ENCODE results near the gene RGS16.
A peak's percentile ranks its signal among the peaks of the same experiment; 100 is the strongest.

Gene RGS16

DNA sequence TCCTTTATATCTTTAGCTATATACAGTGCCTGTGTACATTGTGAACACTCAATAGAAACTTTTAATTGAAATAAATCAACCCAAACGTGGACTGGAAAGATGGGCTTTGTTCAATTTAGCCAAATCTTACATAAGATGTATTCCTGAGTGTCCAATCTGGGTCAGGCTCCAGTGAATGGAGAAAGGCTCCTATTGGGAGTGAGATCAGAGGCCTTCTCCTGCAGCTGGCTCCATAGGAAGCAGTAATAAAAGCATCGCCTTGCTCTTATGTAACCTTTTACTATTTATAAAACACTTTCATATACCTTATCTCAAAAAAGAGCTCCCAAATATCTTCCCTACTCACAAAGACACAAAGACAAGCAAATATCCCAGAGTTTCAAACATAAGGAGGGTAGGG, 24.9 kb upstream of the RGS16 start:
- no peak for DNase-seq

GRCh38 chr1:182628657-182629056, 24.5 kb upstream of the RGS16 start:
- DNase-seq: no peak

DNA sequence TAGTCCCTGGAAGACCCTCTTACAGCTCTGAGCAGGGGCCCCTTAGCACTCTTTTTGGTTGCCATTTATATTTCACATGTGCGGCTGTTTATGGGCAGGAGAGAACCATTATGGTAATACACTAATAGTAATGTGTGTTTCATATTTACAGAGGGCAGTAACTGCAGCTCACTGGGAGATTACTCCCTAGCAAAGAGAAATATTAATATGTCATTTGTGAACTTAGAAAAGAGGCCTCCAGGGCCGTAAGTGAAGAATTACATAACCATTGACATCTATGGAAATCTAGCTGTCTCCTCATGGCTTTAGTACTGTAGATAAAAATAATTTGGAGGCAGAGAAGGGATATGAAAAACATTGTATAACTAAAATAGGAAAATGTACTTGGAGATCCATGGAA, 23.4 kb upstream of the RGS16 start:
- DNase-seq: no peak

GRCh38 chr1:182626527-182626926, 22.3 kb upstream of the RGS16 start:
- DNase-seq: no peak

DNA sequence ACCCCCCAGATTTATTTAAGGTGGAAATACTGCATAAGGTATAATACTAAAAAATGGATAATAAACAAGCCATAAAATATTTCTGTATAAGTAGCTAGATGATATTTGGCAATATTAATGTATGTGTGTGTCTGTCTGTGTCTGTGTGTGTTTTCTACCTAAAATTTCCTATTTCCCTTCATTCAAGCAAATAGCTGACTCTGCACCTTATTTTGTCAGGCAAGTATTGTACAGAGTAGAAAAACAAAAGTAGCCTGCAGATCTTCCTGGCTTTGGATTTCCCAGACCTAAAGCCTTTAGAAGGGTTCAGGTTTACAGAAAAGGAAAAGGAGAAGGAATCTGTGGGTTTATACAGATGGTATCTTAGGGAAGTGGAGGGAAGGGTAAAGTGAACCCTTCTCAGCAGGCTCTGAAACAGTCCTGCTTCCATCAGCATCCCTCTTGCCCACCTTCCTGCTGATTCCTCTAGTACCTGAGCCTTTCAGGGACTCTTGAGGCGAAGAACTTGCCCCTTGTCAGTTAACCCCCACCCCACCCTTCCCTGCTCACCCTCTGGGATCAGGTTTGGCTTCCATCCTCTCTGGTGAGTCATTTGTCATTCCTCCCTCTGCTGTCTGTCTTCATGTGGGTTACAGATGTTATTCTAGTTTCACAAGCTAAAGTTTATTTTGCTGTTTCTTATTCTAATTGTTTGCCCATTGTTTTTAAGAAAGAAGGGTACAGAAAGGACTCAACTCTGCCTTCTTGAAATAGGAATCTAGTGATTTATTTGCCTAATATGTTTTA, 21.7 kb upstream of the RGS16 start:
- DNase-seq: no peak

DNA sequence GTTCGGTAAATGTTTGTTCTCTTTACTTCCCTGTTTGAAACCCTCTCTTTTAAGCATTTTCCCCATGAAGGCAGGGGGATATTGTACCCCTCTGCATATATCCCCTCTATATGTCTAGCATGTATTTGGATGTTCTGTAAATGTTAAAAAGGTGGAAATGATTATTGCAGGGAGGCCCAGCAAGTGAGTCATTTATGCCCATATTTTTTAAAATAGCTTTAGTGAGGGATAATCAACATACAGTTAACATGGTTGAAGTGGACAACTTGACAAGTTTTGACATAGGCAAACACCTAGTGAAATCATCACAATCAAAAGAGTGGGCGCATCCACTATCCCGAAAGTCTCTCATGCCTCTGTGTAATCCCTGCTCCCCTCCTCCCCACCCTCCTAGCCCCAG, 20.8 kb upstream of the RGS16 start:
- no peak for DNase-seq

DNA sequence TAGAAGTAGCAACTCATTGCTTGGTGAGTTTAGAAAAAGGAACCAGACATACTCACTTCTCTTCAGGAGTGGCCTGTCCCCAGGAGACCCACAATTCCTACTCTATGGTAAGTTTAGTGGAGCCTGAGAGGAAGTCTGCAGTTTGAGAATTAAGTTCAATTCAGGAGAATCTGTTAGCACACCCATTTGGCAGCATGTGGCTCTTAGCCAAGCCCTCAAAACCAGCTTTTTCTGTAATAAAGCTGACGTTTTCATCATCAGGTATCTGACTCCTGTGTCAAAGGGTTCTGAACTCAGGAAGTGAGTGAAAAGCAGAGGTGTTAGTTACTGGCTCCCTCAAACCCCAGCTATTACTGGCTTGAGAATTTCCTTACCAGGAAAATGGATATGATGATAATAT, 20.4 kb upstream of the RGS16 start:
- peak; percentile 62 for DNase-seq

DNA sequence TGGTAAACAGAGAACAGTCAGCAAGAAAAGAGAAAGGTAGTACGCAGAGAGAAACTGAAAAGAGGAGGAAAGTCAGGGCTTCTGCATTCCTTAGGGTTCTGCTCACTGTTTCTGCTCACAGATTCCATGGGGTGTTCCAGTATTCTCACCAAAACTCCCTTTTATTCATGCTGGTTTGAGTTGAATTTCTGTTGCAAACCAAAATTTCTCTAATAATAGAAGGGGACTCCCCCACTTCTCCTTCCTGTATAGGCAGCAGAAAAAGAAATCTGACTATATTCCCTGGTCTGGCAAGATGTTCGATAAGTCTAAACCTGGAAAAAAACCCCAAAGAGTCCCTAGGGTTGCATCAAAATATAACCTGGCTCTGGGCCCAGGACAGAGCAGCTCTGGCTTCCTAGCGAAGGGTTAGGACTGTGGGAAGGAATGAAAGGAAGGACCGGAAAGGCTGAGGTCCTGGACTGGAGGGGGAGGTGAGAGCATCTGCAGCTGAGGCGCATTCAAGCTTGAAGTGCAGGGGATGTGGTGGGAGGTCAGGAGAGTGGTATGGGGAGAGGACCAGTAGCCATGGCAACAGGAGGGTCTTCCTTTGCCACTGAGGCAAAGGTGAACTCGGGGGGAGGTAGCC, 18.8 kb upstream of the RGS16 start:
- no peak for DNase-seq

GRCh38 chr1:182621906-182622305, 17.7 kb upstream of the RGS16 start:
- DNase-seq: no peak

GRCh38 chr1:182620924-182621585, 16.9 kb upstream of the RGS16 start:
- DNase-seq: no peak

- no peak for DNase-seq
Observed at GRCh38 chr1:182617734-182618351, 13.7 kb upstream of the RGS16 start.

DNA sequence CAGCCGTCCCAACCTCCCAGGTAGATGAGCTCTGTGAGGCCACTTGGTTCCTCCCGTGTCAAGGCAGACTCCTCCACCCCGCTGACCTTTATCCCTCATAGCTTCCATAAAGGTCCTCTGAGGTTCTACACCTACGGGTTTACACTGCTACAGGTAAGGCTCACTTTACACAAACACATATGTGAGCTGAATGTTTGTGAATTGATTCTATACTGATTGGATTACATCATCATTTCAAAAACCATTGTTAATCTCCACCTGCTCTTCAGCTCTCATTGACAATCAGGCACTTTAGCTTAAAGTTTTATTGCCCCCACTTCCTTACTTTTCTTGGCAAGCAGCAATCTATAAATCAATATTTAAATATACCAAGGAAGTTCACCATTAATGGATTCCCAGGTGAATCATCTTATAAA, 12.8 kb upstream of the RGS16 start:
- DNase-seq: no peak

GRCh38 chr1:182616130-182617013, 12.2 kb upstream of the RGS16 start:
- DNase-seq: peak; percentile 92

DNA sequence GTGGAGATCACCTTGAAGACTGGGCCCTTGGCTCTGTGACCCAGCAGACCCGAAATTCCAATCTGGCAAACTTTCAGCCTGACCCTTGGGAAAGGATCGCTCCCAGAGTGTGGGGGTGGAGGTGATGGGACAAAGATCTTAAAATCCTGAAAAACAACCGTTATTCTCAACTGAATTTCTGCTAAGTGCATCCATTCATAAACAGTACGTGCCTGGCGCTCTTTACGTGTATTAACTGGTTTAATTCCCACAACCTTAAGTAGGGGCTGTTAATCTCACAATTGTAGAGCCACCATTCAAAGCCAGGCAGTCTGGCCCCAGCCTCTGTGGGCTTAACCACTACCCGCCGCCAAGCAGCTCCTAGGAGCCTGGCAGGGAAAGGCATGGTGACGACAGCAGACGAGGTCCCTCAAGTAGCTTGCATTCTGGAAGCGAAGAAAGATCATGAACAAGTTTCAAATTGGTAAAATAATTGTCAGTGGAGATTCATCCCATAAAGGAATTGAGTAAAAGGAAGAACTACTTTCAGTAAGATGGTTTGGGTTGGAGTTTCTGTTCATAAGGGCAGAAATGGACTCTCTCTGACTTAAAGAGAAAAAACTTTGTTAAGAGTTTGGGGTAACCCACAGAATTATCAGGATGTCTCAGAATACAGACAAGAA, 11.4 kb upstream of the RGS16 start:
- peak; percentile 59 for DNase-seq

GRCh38 chr1:182614796-182615454, 10.7 kb upstream of the RGS16 start:
- DNase-seq: peak; percentile 71

GRCh38 chr1:182611787-182612186, 7.6 kb upstream of the RGS16 start:
- no peak for DNase-seq

GRCh38 chr1:182611326-182611725, 7.1 kb upstream of the RGS16 start:
- no peak for DNase-seq

- no peak for DNase-seq
Observed at GRCh38 chr1:182610606-182611194, 6.5 kb upstream of the RGS16 start.

DNA sequence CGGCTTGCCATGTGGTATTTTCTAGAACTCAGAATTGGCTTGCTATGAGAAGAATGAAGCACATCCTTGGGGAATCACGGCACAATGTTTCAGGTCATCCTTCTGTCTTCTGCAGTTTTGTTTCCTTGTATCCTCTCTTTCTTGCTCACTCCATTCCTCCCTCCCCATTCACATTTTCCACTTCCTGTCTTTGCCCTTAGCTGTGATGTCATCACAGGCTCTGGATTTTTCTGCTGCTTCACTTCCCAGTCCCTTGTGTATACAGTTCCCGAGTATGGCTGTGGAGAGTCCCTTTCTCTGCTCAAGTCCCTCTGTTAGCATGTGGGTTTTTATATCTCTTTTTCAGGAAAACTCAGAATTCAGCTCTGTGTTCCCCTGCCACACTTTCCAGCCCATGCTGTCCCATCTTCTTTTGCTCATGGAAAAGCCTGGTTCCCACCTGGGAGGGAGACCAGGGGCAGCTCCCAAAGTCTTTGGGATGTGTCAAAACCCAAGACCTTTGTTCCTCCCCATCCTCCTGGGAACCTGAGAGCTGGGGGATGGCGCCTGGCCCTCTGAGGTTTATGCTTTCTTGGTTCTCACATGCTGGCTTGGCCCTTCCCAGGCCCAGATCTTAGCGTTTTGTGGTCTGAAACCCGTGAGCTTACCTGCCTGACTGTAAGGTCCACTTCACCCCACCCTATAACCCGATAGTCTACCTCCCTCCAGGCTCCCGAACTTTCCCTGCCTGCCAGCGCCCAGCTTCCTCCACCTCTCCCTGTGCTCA, 4.8 kb upstream of the RGS16 start:
- peak; percentile 17 for DNase-seq

GRCh38 chr1:182608236-182608635, 4.0 kb upstream of the RGS16 start:
- DNase-seq: no peak
